ENCODE results near the gene IL17RE.
A peak's percentile ranks its signal among the peaks of the same experiment; 100 is the strongest.

The IL17RE gene

DNA sequence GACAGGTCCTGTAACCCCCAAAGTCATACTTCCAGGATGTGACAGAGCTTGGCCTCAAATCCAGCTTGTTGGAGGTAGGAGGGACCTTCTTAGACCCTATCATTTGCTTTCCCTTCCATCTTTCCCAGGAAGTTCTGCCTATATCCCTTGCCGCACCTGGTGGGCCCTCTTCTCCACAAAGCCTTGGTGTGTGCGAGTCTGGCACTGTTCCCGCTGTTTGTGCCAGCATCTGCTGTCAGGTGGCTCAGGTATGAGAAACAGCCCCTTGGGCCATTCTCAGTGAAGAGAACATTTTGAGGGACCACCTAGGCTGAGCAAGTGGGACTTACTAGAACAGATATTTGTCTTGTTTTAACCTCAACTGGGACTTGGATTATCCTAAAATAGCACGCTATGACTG is 1.3 kb downstream of the IL17RE start:
- DNase-seq: no peak

DNA sequence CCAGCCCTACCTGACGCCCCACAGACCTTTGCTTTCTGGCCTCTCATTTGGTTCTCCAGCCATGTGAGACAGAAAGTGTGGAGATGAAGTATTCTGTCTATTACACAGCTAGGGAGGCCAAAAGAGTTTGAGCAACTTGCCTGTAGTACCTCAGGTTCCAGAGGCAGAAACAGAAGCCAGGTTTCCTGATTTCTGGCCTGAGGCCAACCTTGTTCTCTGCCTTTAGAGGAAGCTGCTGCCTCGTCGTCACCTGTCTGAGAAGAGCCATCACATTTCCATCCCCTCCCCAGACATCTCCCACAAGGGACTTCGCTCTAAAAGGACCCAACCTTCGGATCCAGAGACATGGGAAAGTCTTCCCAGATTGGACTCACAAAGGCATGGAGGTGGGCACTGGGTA is 3.8 kb downstream of the IL17RE start:
- no peak for DNase-seq

DNA sequence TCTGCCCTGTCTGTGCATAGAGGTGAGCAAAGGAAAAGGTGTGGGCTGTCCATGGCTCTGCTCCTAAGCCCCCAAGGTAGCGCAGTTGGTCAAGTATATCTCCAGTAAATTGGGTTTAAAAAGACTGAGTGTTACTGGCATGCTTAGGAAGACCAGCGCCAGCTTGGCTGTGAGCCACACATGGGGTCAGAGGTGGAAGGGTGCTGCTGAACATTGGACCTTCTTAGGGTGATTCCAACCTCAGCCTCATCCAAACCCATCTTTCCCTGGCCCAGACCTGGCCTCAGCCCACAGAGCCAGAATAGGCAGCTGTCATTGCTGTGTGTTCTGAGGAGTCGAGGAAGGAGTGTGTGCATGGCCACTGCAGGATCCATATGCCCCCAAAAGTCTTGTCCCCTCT is 5.6 kb downstream of the IL17RE start:
- no peak for DNase-seq

DNA sequence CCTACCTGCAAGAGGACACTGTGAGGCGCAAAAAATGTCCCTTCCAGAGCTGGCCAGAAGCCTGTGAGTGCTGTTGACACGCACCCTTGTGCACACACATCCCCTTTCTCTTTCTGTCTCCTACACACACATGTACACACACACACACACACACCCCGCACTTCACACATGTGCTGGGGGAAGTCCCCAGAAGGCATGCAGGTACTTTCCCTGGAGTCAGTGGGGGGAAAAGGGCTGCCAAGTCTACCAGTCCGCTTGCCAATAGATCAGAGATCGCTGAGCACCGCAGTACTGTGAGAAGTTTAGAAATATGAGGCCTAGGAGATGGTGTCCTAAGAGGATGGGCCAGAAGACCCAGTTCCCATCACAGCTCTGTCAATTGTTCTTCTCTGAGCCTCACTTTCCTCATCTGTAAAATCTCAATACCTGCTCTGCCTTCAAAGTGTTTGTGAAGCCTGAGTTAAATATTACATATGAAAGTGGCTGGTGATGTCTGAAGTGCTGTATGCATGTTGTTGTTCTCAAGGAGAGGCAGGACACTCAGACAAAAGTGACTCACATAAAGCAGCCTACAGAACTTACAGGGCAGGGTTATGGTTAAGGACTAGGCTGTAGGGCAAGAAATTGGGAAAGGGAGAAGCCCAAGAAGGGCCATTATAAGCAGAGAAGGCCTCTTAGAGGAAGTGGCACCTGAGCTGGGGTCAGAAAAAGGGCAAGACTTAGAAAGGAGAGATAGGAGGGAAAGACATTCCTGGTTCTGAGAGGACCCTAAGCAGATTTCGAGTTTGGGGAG is 6.8 kb downstream of the IL17RE start:
- DNase-seq: peak in 1 of 4 experiments; percentile 20

DNA sequence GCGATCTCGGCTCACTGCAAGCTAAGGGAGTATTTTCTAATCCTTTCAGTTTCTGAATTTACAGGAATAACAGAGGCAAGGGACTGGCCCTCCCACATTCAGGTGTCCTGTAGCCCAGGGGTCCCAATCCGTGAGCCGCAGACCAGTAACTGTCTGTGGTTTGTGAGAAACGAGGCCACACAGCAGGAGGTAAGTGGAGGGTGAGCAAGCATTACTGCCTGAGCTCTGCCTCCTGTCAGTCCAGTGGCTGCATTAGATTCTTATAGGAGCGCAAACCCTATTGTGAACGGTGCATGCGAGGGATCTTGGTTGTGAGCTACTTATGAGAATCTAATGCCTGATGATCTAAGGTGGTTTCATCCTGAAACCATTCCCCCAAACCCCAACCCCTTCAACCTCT is 9.2 kb downstream of the IL17RE start:
- DNase-seq: no peak

DNA sequence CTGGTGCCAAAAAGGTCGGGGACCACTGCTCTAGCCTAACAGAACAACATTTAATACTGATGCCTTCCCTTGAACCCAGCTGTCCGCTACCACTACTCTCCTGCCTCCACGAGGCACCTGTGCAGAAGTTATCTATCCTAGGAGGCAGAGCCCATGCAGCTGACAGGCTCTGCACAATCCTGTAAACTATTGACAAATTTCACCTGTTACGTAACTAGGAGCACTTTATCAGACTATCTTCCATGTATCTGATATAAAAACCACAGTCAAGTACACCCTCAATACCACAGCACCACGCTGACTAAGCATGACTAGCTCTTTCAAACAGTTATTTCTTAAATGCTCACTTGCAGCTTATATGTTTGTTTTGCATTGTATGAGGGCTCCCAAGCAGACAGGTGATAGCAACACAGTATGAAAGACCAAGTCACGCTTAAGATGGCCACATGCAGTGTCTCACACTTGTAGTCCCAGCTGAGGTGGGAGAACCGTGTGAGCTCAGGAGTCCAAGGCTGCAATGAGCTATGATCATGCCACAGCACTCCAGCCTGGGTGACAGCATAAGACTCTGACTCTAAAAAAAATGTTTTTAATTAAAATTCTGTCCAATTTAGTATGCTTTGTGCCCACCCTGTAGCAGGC is 9.8 kb downstream of the IL17RE start:
- DNase-seq: no peak

DNA sequence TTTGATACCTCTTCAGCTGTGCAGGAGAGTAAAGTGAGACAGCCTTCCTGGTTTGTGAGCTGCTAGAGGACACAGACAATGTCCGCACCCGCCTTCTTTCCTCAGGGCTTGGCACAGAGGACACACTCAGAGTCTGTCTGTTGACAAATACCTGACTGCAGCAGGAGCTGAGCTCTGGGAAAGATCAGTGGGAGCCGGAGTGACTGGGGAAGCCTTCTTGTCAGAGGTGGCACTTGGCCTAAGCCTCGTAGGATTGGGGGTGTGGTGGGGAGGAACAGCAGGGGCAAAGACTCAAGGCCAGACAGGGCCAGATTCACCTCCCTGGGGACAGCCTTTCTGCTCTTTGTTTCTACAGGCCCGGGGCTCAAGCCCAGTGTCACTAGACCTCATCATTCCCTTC is 11.0 kb downstream of the IL17RE start:
- DNase-seq: no peak

DNA sequence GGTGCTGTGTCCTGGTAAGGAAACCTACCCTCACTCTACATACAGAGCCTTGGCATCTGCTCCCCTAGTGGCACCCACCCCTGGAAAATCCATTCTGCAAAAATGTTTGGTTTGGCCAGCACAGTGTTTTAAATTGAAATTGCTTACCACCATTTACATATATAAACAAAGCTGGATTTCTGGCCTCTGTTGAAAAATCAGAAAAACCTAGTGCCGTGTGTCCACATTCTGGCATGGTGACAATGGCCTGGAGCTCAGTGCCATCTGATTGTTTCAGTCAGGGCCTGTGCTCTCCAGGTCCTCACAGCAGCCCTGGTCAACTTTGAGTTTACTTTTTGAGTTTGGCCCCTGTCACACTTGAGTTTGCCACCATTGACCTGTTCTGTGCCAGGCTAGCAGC is 11.4 kb downstream of the IL17RE start:
- no peak for DNase-seq

DNA sequence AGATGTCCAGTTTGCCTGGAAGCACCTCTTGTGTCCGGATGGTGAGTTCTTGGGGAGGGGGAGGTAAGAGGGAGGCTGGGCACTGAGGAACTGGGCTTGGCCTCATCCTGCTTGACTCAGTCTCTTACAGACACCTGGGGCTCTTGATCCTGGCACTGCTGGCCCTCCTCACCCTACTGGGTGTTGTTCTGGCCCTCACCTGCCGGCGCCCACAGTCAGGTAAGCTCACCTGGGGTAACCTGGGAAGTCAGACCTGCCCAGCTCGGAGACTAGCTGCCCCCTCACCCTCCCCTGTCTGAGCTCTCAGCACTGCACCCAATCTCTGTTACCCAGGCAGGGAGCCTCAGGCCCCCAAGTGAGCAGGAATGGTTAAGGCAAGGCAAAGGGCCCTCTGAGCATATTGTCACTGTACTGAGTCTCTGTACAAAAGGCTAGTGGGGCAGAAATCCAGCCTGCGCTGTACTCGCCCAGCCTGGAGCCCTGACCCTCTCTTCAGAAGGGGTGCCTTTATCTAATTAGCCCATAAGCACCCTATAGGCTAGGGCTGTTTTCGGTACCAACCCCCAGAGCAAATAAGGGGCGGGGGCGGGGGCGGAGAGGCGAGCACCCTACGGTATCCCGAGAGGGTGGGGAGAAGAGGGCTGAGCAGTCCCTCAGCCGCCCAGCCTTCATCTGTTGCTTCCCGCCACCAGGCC is 12.1 kb downstream of the IL17RE start:
- no peak for DNase-seq

DNA sequence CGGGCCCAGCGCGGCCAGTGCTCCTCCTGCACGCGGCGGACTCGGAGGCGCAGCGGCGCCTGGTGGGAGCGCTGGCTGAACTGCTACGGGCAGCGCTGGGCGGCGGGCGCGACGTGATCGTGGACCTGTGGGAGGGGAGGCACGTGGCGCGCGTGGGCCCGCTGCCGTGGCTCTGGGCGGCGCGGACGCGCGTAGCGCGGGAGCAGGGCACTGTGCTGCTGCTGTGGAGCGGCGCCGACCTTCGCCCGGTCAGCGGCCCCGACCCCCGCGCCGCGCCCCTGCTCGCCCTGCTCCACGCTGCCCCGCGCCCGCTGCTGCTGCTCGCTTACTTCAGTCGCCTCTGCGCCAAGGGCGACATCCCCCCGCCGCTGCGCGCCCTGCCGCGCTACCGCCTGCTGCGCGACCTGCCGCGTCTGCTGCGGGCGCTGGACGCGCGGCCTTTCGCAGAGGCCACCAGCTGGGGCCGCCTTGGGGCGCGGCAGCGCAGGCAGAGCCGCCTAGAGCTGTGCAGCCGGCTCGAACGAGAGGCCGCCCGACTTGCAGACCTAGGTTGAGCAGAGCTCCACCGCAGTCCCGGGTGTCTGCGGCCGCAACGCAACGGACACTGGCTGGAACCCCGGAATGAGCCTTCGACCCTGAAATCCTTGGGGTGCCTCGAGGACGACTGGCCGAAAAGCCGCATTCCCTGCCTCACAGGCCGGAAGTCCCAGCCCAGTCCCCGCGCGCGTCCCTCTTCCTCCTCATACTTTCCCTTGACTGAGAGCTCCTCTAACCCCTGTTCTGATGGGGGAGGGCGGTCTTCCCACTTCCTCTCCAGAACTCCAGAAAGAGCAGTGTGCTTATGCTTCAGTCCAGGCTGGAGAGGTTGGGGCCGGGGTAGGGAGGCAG is 12.8 kb downstream of the IL17RE start:
- peak; percentile 71 to 90 (median 82) for DNase-seq

DNA sequence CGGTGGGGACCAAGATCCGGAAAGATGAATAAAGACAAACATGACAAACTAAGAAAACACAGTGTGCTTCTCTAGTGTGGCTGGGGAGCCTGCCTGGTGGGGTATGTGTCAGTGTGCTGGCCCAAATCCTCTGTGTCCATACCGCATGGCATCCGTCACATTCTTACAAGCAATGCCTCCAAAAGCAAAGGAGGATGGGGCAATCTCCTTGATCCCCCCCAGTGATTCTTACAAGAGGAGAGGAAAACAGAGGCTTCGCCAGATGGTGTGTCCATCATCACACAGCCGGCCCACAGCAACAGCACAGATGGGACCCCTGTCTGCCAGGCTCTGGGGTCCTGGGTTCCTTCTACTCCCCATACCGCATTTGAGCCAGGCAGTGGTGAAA is 13.7 kb downstream of the IL17RE start:
- no peak for DNase-seq

DNA sequence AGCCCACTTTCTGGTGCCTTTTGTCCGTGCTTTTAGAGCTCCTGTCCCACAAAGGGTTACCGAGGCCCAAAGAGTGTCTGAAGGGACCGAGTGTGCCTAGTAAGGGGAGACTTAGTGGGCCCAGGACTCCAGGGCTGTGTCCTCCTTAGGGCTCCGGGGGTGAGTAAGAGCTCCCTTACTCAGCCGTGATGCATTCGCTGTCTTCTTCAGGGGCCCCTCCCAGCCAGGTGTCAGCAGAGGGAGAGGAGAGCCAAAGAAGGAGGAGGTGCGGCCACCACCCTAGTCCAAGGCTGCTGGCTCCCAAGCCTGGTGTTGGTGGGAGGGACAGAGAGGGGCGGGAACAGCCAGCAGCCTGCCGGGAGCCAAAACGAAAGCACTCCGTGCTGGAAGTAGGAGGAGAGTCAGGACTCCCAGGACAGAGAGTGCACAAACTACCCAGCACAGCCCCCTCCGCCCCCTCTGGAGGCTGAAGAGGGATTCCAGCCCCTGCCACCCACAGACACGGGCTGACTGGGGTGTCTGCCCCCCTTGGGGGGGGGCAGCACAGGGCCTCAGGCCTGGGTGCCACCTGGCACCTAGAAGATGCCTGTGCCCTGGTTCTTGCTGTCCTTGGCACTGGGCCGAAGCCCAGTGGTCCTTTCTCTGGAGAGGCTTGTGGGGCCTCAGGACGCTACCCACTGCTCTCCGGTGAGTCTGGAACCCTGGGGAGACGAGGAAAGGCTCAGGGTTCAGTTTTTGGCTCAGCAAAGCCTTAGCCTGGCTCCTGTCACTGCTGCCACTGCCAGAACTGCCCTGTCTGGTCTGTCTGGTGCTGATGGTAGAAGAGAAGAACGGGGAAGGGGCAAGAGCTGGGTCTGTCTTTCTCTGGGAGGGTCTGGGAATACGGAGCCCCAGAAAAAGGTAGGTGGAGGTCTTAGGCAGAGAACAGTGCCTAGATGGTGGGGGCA is 14.4 kb downstream of the IL17RE start, which contains the start of gene IL17RC:
Gene IL17RC, plus strand, starts transcription at position 365 of the 947 bp plus-strand sequence. Its CDS starts 218 bp downstream, at position 583.
- peak; percentile 73 to 87 (median 80) for DNase-seq

DNA sequence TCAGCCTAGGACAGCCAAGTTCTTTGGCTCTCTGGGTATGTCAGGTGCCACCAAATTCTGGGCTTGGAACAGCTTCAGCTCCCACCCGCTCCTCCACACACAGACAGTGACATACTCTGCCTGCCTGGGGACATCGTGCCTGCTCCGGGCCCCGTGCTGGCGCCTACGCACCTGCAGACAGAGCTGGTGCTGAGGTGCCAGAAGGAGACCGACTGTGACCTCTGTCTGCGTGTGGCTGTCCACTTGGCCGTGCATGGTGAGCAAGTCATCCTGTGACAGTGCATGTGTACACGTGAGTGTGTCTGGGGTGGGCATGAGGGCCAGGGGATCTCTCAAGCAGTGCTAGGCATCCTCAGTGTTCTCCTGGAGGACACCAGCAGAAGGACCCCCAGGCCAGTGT is 15.2 kb downstream of the IL17RE start:
- DNase-seq: no peak

DNA sequence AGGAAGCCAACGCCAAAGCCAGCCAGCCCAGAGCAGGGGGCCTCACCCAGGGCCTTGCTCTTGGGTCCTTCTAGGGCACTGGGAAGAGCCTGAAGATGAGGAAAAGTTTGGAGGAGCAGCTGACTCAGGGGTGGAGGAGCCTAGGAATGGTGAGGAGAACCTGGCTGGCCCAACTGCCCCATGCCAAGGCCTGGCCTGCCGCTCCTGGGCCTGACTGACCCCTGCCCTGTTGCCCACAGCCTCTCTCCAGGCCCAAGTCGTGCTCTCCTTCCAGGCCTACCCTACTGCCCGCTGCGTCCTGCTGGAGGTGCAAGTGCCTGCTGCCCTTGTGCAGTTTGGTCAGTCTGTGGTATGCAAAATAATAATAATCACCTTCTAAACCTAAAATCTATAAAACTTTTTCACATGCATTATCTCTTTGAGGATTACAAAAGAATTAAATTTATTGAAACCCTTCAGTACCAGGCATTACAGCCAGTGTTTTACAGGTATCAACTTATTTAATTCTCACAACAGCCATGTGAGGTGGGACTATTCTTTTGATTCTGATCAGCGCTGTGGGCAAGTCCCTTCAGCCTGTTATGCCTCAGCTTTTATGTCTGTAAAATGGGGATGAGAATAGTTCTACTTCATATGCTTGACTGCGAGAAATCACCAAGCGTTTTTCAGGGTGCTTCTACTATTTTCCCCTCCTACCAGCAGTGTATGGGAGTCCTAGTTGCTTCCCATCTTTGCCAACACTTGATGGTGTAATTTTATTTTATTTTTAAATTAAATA is 15.8 kb downstream of the IL17RE start:
- no peak for DNase-seq

DNA sequence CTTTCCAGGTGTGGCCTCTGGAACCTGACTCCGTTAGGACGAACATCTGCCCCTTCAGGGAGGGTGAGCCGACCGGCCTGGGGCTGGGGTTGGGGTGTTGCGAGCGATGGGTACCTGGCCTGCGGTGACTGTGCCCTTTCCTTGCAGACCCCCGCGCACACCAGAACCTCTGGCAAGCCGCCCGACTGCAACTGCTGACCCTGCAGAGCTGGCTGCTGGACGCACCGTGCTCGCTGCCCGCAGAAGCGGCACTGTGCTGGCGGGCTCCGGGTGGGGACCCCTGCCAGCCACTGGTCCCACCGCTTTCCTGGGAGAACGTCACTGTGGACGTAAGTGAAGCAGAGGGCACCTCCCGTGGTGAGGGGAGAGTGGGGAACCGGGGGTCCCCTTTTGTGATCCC is 25.5 kb downstream of the IL17RE start:
- DNase-seq: no peak

DNA sequence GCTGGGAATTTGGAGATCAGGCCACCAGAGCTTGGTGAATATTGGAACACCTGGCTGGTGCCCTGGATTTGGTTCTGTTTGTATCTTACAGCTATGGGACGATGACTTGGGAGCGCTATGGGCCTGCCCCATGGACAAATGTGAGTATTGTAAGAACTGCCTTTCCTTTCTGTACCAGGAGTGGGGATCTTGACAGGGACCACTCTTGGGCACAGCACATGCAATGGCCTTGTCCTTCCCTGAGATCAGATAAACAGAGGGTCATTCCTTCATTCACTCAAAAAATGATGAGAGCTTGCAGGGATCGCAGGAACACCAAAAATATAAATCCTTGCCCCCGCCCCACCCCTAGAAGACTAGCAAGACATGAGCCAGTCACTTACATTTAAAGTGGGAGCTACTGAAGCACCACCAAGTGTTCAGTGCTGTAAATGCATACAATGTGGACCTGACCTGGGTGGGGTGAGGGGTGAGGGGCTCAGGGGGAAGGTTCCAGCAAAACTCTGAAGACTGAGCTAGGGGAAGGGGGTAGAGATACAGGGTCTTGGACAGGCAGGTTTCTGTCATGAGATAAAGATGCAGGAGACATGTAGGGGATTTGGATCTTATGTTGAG is 28.3 kb downstream of the IL17RE start:
- DNase-seq: no peak

DNA sequence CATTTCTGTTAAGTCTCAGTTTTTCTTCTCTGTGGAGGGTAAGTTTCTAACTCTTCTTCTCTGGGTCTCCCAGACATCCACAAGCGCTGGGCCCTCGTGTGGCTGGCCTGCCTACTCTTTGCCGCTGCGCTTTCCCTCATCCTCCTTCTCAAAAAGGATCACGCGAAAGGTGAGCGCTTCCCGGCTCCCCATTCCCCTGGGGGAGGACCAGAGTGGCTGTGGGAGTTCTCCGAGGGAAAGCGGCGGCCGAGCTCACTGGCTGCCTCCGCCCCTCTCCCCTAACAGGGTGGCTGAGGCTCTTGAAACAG is 29.8 kb downstream of the IL17RE start:
- no peak for DNase-seq

DNA sequence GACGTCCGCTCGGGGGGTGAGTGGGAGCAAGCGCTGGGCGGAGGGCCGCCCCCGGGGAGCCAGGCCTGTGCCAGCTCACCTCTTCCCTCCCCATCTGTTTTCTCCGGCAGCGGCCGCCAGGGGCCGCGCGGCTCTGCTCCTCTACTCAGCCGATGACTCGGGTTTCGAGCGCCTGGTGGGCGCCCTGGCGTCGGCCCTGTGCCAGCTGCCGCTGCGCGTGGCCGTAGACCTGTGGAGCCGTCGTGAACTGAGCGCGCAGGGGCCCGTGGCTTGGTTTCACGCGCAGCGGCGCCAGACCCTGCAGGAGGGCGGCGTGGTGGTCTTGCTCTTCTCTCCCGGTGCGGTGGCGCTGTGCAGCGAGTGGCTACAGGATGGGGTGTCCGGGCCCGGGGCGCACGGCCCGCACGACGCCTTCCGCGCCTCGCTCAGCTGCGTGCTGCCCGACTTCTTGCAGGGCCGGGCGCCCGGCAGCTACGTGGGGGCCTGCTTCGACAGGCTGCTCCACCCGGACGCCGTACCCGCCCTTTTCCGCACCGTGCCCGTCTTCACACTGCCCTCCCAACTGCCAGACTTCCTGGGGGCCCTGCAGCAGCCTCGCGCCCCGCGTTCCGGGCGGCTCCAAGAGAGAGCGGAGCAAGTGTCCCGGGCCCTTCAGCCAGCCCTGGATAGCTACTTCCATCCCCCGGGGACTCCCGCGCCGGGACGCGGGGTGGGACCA is 30.4 kb downstream of the IL17RE start:
- DNase-seq: peak; percentile 85 to 94 (median 89)

DNA sequence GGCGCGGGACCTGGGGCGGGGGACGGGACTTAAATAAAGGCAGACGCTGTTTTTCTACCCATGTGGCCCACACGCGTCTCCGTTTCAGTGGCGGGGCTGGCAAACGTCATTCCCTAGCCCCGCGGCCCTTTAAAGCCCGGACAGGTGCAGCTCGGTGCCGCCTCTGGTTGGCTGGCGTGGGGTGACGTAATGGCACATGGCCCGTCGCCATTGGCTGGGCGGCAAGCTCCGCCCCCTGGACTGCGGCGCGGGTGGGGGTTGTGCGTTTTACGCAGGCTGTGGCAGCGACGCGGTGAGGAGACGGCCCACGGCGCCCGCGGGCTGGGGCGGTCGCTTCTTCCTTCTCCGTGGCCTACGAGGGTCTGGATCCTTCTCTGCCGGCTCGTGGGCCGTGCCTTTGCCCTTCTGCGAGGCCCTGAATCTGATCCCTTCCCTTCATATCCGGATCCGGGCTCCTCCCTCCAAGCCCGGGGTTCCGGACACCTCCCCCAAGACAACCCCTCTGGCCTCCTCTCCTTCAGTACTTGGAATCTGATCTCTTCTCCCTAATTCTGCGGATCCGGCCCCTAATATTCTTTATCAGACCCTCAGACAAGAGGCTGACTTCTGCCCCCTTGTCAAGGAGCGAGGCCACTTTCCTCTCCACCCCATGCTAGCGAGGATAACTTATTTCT is 31.1 kb downstream of the IL17RE start, which contains the start of gene CRELD1:
Gene CRELD1, plus strand, starts transcription at position 274 of the 674 bp plus-strand sequence. CDS start 605 bp downstream, outside the sequence.
- DNase-seq: peak; percentile 98
